Measurements from ENCODE around the gene BAZ1B. TPM values are rescaled to one million over a fixed set of nuclear protein-coding genes. Genes with fewer than 3 reads are reported as not detected.
"Not testable (repeated sequence)": the region's sequence is repeated elsewhere in the genome, so short reads cannot be mapped to it uniquely, and the experiment has no call there.

Gene BAZ1B
- total RNA-seq, 4 donors from 2014 or later: 18.8 to 40.4 (median 27.4) TPM

GRCh38 chr7:73426016-73426415, 96.1 kb downstream of the BAZ1B start:
- intact Hi-C loops (cut with DNase I): no loop called here
- Histone ChIP-seq H3K36me3 (no peaks in the 10 kb centered on the region), H3K4me1 (peaks cover 0 to 12% (median 8%) of the 10 kb centered on the region in 3 donors), H3K4me3 (no peak overlapping the region), H3K27me3 (peaks cover 0 to 29% (median 0%) of the 10 kb centered on the region in 4 donors), H3K27ac (no peak overlapping the region), H3K9me3 (no peaks in the 10 kb centered on the region)
- no peak for TF ChIP-seq CTCF (IDR thresholded peaks at IDR 0.05)
- no peak for TF ChIP-seq POLR2A (IDR thresholded peaks at IDR 0.05)
- 77 to 78% methylated on average over 7 to 8 of the region's 8 CpGs for WGBS, 2 donors
- DNase-seq: no peak

- peaks cover 0 to 12% (median 8%) of the 10 kb centered on the region in 3 donors for H3K4me1 ChIP-seq
- H3K4me3 ChIP-seq: no peak overlapping the region
- intact Hi-C loops (cut with DNase I): no loop called here
- 81 to 90% methylated on average over 9 of the region's 9 CpGs for WGBS, 2 donors
- TF ChIP-seq POLR2A (IDR thresholded peaks at IDR 0.05): no peak
- TF ChIP-seq CTCF (IDR thresholded peaks at IDR 0.05): no peak
- no peaks in the 10 kb centered on the region for H3K9me3 ChIP-seq
- H3K27me3 ChIP-seq: peaks cover 0 to 29% (median 0%) of the 10 kb centered on the region in 4 donors
- no peak overlapping the region for H3K27ac ChIP-seq
- no peaks in the 10 kb centered on the region for H3K36me3 ChIP-seq
- DNase-seq: no peak
Measured at GRCh38 chr7:73425356-73425983, 96.6 kb downstream of the BAZ1B start.

GRCh38 chr7:73424489-73424885, 97.6 kb downstream of the BAZ1B start:
- peak overlapping the region in 3 of 4 donors; percentile 21 to 54 (median 39) for H3K4me3 ChIP-seq
- DNase-seq: no peak
- TF ChIP-seq POLR2A (IDR thresholded peaks at IDR 0.05): no peak
- no peak for TF ChIP-seq CTCF (IDR thresholded peaks at IDR 0.05)
- H3K4me1 ChIP-seq: peaks cover 0 to 12% (median 8%) of the 10 kb centered on the region in 3 donors
- no peaks in the 10 kb centered on the region for H3K9me3 ChIP-seq
- H3K27ac ChIP-seq: no peak overlapping the region
- WGBS, 2 donors: 63 to 64% methylated on average over 5 of the region's 11 CpGs
- no peaks in the 10 kb centered on the region for H3K36me3 ChIP-seq
- peaks cover 0 to 28% (median 0%) of the 10 kb centered on the region in 4 donors for H3K27me3 ChIP-seq
- intact Hi-C loops (cut with DNase I): no loop called here

DNA sequence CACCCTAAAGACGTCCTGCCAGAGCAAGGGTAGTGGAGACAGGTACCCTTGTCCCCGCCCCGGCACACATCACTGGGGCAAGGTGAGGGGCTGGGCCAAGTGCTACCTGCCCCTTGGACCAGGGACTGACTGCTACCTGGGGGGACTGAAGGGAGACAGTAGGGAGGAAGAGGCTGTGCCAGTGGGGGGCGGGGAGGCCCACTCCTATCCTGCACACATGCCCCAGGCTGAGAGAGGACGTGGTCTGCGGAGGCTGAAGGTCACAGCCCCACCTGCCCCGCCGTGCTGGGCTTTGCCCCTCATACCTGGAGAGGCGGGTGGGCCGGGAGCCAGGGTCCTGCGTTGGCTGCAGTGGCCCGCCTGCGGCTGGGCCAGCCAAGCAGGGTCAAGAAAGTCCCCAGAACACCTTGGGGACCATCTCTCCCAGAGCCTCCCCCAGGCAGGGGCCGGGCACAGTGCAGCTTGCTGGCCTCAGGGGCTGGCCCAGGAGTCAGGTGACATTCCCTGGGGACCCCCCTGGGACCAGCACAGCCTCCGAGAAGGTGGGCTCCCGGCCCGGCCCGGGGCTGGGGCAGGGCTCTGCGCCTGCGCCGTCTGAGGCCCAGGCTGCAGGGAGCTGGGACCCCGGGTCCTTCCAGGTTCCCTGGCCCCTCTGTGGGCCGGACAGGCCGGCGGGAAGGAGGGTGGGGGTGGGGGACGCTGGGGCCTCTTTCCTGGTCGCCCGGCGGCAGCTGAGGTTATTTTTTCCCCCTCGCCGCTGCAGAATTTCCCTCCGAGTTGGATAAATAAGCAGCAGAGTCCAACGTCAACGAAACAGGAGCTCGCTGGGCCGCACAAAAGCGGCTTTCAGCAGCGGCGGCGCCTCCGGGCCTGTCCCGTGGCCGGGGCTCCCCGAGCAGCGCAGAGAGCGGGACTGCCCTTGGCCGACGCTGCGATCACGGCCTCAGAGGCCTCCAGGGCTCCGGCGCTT, 98.3 kb downstream of the BAZ1B start:
- intact Hi-C loops (cut with DNase I): no loop called here
- peaks cover 0 to 21% (median 0%) of the 10 kb centered on the region in 4 donors for H3K27me3 ChIP-seq
- H3K36me3 ChIP-seq: no peaks in the 10 kb centered on the region
- 23 to 25% methylated on average over 18 to 25 of the region's 52 CpGs for WGBS, 2 donors
- H3K4me3 ChIP-seq: peak overlapping the region; percentile 8 to 54 (median 30)
- DNase-seq: no peak
- TF ChIP-seq CTCF (IDR thresholded peaks at IDR 0.05): no peak
- TF ChIP-seq POLR2A (IDR thresholded peaks at IDR 0.05): no peak
- H3K9me3 ChIP-seq: no peaks in the 10 kb centered on the region
- peaks cover 0 to 12% (median 8%) of the 10 kb centered on the region in 3 donors for H3K4me1 ChIP-seq
- peak overlapping the region in 2 of 4 donors; percentile 13 to 23 for H3K27ac ChIP-seq

DNA sequence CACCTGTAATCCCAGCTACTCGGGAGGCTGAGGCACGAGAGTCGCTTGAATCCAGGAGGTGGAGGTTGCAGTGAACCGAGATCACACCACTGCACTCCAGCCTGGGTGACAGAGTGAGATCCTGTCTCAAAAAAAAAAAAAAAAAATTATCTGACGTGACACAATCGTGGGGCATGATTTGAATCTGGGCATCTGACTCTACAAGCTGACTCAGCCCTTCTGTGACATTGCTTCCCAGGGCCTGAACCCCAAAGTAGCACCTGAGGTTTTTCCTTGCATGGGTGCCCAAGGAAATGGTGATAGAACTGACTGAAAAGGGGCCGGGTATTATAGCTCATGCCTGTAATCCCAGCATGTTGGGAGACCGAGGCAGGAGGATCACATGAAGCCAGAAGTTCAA, 101.5 kb downstream of the BAZ1B start:
- H3K36me3 ChIP-seq; DNase-seq; intact Hi-C loops (cut with DNase I); H3K4me3 ChIP-seq; H3K27ac ChIP-seq; H3K9me3 ChIP-seq: not testable (repeated sequence)
- peaks cover 0 to 12% (median 8%) of the 10 kb centered on the region in 3 donors for H3K4me1 ChIP-seq
- WGBS, 2 donors: 66 to 68% methylated on average over 8 of the region's 8 CpGs
- H3K27me3 ChIP-seq: peaks cover 0 to 16% (median 0%) of the 10 kb centered on the region in 4 donors

- H3K27me3 ChIP-seq: peaks cover 0 to 16% (median 0%) of the 10 kb centered on the region in 4 donors
- H3K27ac ChIP-seq; H3K36me3 ChIP-seq; H3K4me3 ChIP-seq; intact Hi-C loops (cut with DNase I); DNase-seq; H3K9me3 ChIP-seq: not testable (repeated sequence)
- H3K4me1 ChIP-seq: peaks cover 0 to 12% (median 8%) of the 10 kb centered on the region in 3 donors
- 23 to 28% methylated on average over 8 of the region's 8 CpGs for WGBS, 2 donors
Measured at GRCh38 chr7:73420016-73420415, 102.1 kb downstream of the BAZ1B start.

All from esophagus squamous epithelium (tissue), 5 donors.